ENCODE results near the gene SLC17A3.

DNA sequence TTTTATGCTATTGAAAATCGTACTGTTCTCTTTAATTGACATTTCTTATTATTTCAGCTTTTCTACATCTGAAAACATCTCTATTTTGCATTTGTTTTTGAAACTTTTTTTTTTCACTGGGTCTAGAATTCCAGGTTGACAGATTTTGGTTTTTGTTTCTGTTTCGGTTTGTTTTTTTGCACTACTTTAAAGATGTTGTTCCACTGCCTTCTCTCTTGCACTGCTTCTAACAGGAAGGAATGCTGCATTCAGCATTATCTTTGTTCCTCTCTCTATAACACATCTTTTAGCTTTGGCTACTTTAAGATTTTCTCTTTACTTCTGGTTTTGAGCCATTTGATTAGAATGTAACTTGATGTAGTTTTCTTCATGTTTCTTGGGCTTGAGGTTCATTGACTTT lies 22.1 kb downstream of the SLC17A3 start:
- TF ChIP-seq YY1 (IDR thresholded peaks at IDR 0.05; ENCODE audit: insufficient read depth, insufficient read length) = no peak
- no peak for TF ChIP-seq ZNF274 (IDR thresholded peaks at IDR 0.05; ENCODE audit: low read depth, low read length)
- TF ChIP-seq SUZ12 (IDR thresholded peaks at IDR 0.05; ENCODE audit: extremely low read depth, insufficient read depth, insufficient read length) = no peak

All from NT2/D1 (cell line).